K562 (cell line): Measurements from ENCODE around the gene CTSW. TPM values are rescaled to one million over a fixed set of nuclear protein-coding genes. Genes with fewer than 3 reads are reported as not detected.

Experiments used
- ARID4B ChIP-seq: sonication (generic); formaldehyde crosslinking; IDR thresholded peaks from 2 replicates; pipeline ENCODE4 v1.8.0; 2022; ENCODE audit warnings: mild to moderate bottlenecking, missing genetic modification reagents
- ESRRB ChIP-seq: fragments of 250-450 bp; sonication (Bioruptor Pico); IDR thresholded peaks from 2 replicates; pipeline ENCODE4 v1.5.0; 2020; ENCODE audit warnings: mild to moderate bottlenecking, moderate library complexity, borderline replicate concordance
- HDAC1 ChIP-seq, 2 experiments: fragments of 450-650 bp; IDR thresholded peaks; 2 replicates each; pipeline ENCODE4 v1.6.1; 2016 to 2017; ENCODE audit warnings: inconsistent platforms in 1 of 2, mild to moderate bottlenecking in 1 of 2, moderate library complexity in 1 of 2
- KDM5B ChIP-seq: fragments of 200-600 bp; sonication (generic); IDR thresholded peaks from 2 replicates; pipeline ENCODE4 v1.6.1; 2012; ENCODE audit warnings: low read depth, mild to moderate bottlenecking, moderate library complexity, low read length, control low read depth, inconsistent platforms; ENCODE audit not compliant: insufficient replicate concordance
- NONO ChIP-seq, 2 experiments: fragments of 200-400 bp in 1 of 2; fragments of 450-650 bp in 1 of 2; formaldehyde crosslinking in 1 of 2; IDR thresholded peaks; 2 replicates each; pipeline ENCODE4 v1.6.1; 2017; ENCODE audit warnings: low read depth in 2 of 2, mild to moderate bottlenecking in 2 of 2, moderate library complexity in 2 of 2, low read length in 1 of 2
- NR2C2 ChIP-seq, 2 experiments: fragments of 200-800 bp in 1 of 2; sonication (Bioruptor generic) in 1 of 2; sonication (generic) in 1 of 2; formaldehyde crosslinking in 1 of 2; IDR thresholded peaks; 2 replicates each; pipeline versions ENCODE4 v1.6.1 to v1.8.0; 2016 to 2022; ENCODE audit warnings: mild to moderate bottlenecking in 1 of 2, missing compliant biosample characterization in 1 of 2, missing genetic modification characterization in 1 of 2, missing genetic modification reagents in 1 of 2
- NR4A1 ChIP-seq, 2 experiments: fragments of 250-450 bp in 1 of 2; fragments of 450-650 bp in 1 of 2; sonication (Bioruptor Pico) in 1 of 2; IDR thresholded peaks; 2 replicates each; pipeline versions ENCODE4 v1.4.0 to v1.6.1; 2016 to 2020; ENCODE audit warnings: mild to moderate bottlenecking in 2 of 2, missing compliant biosample characterization in 1 of 2, missing genetic modification characterization in 1 of 2, moderate library complexity in 1 of 2
- NRF1 ChIP-seq, 2 experiments: fragments of 450-650 bp; IDR thresholded peaks in 1 of 2; conservative IDR thresholded peaks in 1 of 2; 2 replicates each; pipeline ENCODE4 v1.6.1; 2014; ENCODE audit warnings: mild to moderate bottlenecking in 2 of 2
- PHF8 ChIP-seq: fragments of 200-600 bp; sonication (generic); IDR thresholded peaks from 2 replicates; pipeline ENCODE4 v1.6.1; 2012; ENCODE audit warnings: mixed run types, mild to moderate bottlenecking, inconsistent platforms, low read length, moderate library complexity, borderline replicate concordance
- POLR2A ChIP-seq: fragments of 450-650 bp; conservative IDR thresholded peaks from 2 replicates; pipeline ENCODE4 v1.6.1; 2016
- POLR2H ChIP-seq: IDR thresholded peaks from 2 replicates; pipeline ENCODE4 v1.6.1; 2016; ENCODE audit warnings: missing genetic modification characterization, low read depth, mild to moderate bottlenecking, control low read depth, missing compliant biosample characterization, moderate library complexity
- PTTG1 ChIP-seq: fragments of 450-650 bp; IDR thresholded peaks from 2 replicates; pipeline ENCODE4 v1.6.1; 2016; ENCODE audit warnings: low read depth, mild to moderate bottlenecking, missing genetic modification characterization, missing compliant biosample characterization
- RCOR1 ChIP-seq, 2 experiments: IDR thresholded peaks; 2 replicates each; pipeline ENCODE4 v1.6.1; 2012; ENCODE audit warnings: low read depth in 2 of 2, low read length in 2 of 2, borderline replicate concordance in 1 of 2, improper control_type of control experiment in 1 of 2
- RHOXF2B ChIP-seq: fragments of 250-450 bp; sonication (Bioruptor Pico); conservative IDR thresholded peaks from 2 replicates; pipeline ENCODE4 v1.5.1; 2021
- SRSF7 ChIP-seq: fragments of 200-400 bp; formaldehyde crosslinking; optimal IDR thresholded peaks from 2 replicates; pipeline ENCODE3; 2017; ENCODE audit warnings: mild to moderate bottlenecking, low read depth, low read length
- TGIF2 ChIP-seq: sonication (generic); formaldehyde crosslinking; IDR thresholded peaks from 2 replicates; pipeline ENCODE4 v1.8.1; 2022; ENCODE audit warnings: mild to moderate bottlenecking, missing genetic modification reagents, moderate library complexity
- ZBTB1 ChIP-seq: sonication (generic); formaldehyde crosslinking; IDR thresholded peaks from 2 replicates; pipeline ENCODE4 v1.8.1; 2023; ENCODE audit warnings: missing genetic modification reagents, low read depth, mild to moderate bottlenecking, borderline replicate concordance
- ZNF124 ChIP-seq: sonication (generic); formaldehyde crosslinking; IDR thresholded peaks from 2 replicates; pipeline ENCODE4 v1.8.1; 2022; ENCODE audit warnings: missing genetic modification reagents
- ZNF174 ChIP-seq: fragments of 250-450 bp; sonication (Bioruptor Pico); IDR thresholded peaks from 2 replicates; pipeline ENCODE4 v1.4.0; 2020; ENCODE audit warnings: mild to moderate bottlenecking
- ZNF511 ChIP-seq: sonication (generic); formaldehyde crosslinking; IDR thresholded peaks from 2 replicates; pipeline ENCODE4 v1.8.0; 2022; ENCODE audit warnings: mild to moderate bottlenecking, missing genetic modification reagents
- ZNF551 ChIP-seq: fragments of 250-450 bp; sonication (Bioruptor Pico); IDR thresholded peaks from 2 replicates; pipeline ENCODE4 v1.5.0; 2021; ENCODE audit warnings: mild to moderate bottlenecking, moderate library complexity
- ZNF75A ChIP-seq: fragments of 450-650 bp; formaldehyde crosslinking; IDR thresholded peaks from 2 replicates; pipeline ENCODE4 v1.4.0; 2020; ENCODE audit warnings: mild to moderate bottlenecking
- polyA plus RNA-seq, 8 experiments: library from polyadenylated mRNA; depleted of rRNA in 4 of 8; stranded (reverse) in 5 of 8; unstranded in 3 of 8; fragments of >200 nt; fragmentation: Nextera tagmentation in 2 of 8; fragmentation: Illumina TruSeq in 1 of 8; extraction: Ambion mirVana in 2 of 8; extraction: Trizol in 1 of 8; gene quantifications; 2 replicates each; pipeline versions ENCODE4 v1.2.1 to v1.2.3, GENCODE V29; 2011 to 2014; ENCODE audit warnings: inconsistent platforms in 1 of 8, missing spikeins in 1 of 8
- total RNA-seq, 7 experiments: library from RNA; depleted of rRNA in 6 of 7; stranded (reverse); fragments of >200 nt in 6 of 7; fragmentation: Illumina TruSeq in 2 of 7; extraction: Trizol in 2 of 7; gene quantifications; 2 replicates each; pipeline versions ENCODE4 v1.2.1 to v1.2.3, GENCODE V29; 2011 to 2021; ENCODE audit warnings: low replicate concordance in 1 of 7

CTSW gene
- total and polyA plus RNA-seq, 9 of the 15 experiments (the other 6 are each of a cell fraction or from before 2014, with no cell fraction given), result 0.04 TPM; not detected in 8

- no peak for TF ChIP-seq ARID4B (CRISPR knock-in tag)
- no peak for TF ChIP-seq ZNF551 (CRISPR knock-in tag)
- peak; percentile 39 for TF ChIP-seq SRSF7
- TF ChIP-seq NRF1 (conservative IDR thresholded peaks at IDR 0.05 in 1 of 2, IDR thresholded peaks at IDR 0.05 in 1 of 2), result peak in 1 of 2 experiments; percentile 26; a peak in 1 of 4 replicates
- TF ChIP-seq KDM5B, result no peak
- no peak; the same call in 1 of the 2 replicates for TF ChIP-seq TGIF2
- TF ChIP-seq RCOR1 (IDR thresholded peaks at IDR 0.05; ENCODE audit: borderline replicate concordance in 1 of 2, low read depth in 2 of 2, low read length in 2 of 2), result peak in 1 of 2 experiments; percentile 31; a peak in 1 of 4 replicates
- 0 out of 4 replicates have a peak, but pooled peaks of 1 of the 2 experiments have one; percentile 12 for TF ChIP-seq NONO (IDR thresholded peaks at IDR 0.05; ENCODE audit: low read depth in 2 of 2, low read length in 1 of 2)
- peak; percentile 65; the same call in 1 of the 2 replicates for TF ChIP-seq ZNF75A
- TF ChIP-seq NR4A1 (CRISPR knock-in tag; IDR thresholded peaks at IDR 0.05), result no peak
- TF ChIP-seq NR4A1 (tag; IDR thresholded peaks at IDR 0.05), result no peak
- TF ChIP-seq ESRRB (CRISPR knock-in tag), result no peak
- TF ChIP-seq HDAC1 (IDR thresholded peaks at IDR 0.05), result no peak
- TF ChIP-seq ZNF174 (CRISPR knock-in tag), result no peak
- no peak for TF ChIP-seq PTTG1 (tag)
- TF ChIP-seq PHF8, result peak; percentile 50; the same call in 1 of the 2 replicates
- no peak for TF ChIP-seq ZBTB1 (CRISPR knock-in tag)
- no peak for TF ChIP-seq ZNF124
- TF ChIP-seq POLR2A, result no peak
- no peak for TF ChIP-seq NR2C2 (CRISPR knock-in tag; IDR thresholded peaks at IDR 0.05)
- no peak; the same call in 1 of the 2 replicates for TF ChIP-seq NR2C2 (tag; IDR thresholded peaks at IDR 0.05)
- no peak for TF ChIP-seq ZNF511
- 0 out of 2 replicates have a peak, but pooled peaks have one; percentile 8 for TF ChIP-seq POLR2H (tag)
- no peak for TF ChIP-seq RHOXF2B
Observed at GRCh38 chr11:65898656-65899355, 19.2 kb downstream of the CTSW start (continued).
